T-helper 17 cell (primary cell): ENCODE data around the gene SHOC2. TPM values are rescaled to one million over a fixed set of nuclear protein-coding genes. Genes with fewer than 3 reads are reported as not detected.

ENCODE experiments used
- ATAC-seq: fragments of 150-1000 bp; cut with Tn5 transposase; 2 replicates; pipeline ENCODE4 v1.10.0; 2021; ENCODE audit warnings: mild to moderate bottlenecking, moderate library complexity
- DNase-seq, 3 donors: peaks; one replicate each; pipeline versions ENCODE4 v3.0.0 to v3.0.0-alpha.2; 2020 to 2021
- H3K9me3 ChIP-seq: one replicate; pipeline ENCODE4 v1.7.0; 2013; ENCODE audit warnings: low read length, mild to moderate bottlenecking; ENCODE audit not compliant: control insufficient read depth, poor library complexity, severe bottlenecking
- H3K27ac Mint-ChIP-seq: one replicate; pipeline ENCODE4 v1.8.0; 2022; ENCODE audit warnings: mild to moderate bottlenecking, moderate library complexity, mixed read lengths
- H3K27me3 Mint-ChIP-seq: one replicate; pipeline ENCODE4 v1.8.0; 2022; ENCODE audit warnings: mixed read lengths
- H3K36me3 Mint-ChIP-seq: one replicate; pipeline ENCODE4 v1.8.0; 2022; ENCODE audit warnings: low read depth, mixed read lengths
- H3K4me1 Mint-ChIP-seq: one replicate; pipeline ENCODE4 v1.8.0; 2022; ENCODE audit warnings: mild to moderate bottlenecking, mixed read lengths
- H3K4me3 Mint-ChIP-seq: one replicate; pipeline ENCODE4 v1.8.0; 2022; ENCODE audit warnings: mild to moderate bottlenecking, moderate library complexity, mixed read lengths
- total RNA-seq, 4 donors: library from RNA in 2 of 4; stranded (reverse) in 2 of 4; gene quantifications; one replicate each; pipeline ENCODE4 v1.2.3 and lab custom pipeline; 2022 to 2026

Gene SHOC2
- total RNA-seq, 2 donors from 2014 or later, result 68.0 to 71.1 TPM

DNA sequence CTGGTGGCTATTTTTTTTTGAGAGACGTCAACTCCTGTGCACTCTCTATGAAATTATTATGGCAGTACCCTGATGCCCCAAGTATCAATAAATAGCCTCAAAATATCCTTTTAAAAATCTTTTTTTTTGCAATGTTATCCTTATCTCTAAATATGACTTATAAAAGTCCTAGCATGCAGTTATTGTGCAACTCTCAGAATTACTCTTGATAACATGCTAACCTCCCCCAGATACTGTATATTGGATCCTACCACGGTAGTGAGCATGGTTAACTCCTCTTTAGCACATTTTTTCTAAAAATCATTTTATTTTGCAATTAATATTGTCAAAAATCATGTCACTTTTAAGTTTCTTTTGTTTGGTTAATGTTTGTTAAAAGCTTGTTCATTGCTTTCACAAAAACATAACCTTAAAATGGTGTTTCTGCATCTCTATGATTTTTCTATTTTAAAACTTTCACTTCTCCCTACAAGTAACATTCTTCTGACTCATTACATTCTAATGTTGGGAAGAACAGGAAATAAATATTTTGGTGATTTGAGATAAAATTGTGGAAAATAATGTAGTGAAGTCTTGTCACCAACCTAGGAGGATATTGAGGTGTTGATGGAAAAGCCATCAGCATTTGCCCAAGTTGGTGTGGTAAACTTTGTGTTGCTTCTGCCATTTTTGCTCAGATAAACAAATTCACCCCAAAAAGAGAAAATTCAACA is 115.3 kb downstream of the SHOC2 start:
- DNase-seq (no peak), ATAC-seq (no peak)
- H3K4me1 Mint-ChIP-seq, result no peaks in the 10 kb centered on the region
- H3K27ac Mint-ChIP-seq, result no peak overlapping the region
- no peak overlapping the region for H3K4me3 Mint-ChIP-seq
- peaks cover 13% of the 10 kb centered on the region for H3K9me3 ChIP-seq
- H3K36me3 Mint-ChIP-seq, result no peaks in the 10 kb centered on the region
- H3K27me3 Mint-ChIP-seq, result no peaks in the 10 kb centered on the region

DNA sequence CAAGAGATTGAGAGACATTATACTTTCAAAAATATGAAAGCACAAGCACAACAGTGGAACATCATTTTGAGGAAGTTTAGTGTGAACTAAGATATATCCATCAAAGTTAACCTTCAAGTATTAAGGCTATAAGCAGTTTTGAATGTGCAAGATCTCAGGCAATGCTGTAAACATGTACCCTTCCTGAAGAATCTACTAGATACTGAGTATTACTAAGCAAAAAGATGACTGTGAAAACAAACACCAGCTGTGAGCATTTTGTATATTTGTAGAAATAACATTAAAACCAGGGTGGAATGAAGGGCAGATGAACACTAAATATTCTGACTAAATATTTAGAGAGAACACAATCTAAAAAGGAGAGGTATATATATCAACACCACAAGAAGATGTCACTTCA is 116.1 kb downstream of the SHOC2 start:
- no peak overlapping the region for H3K4me3 Mint-ChIP-seq
- no peaks in the 10 kb centered on the region for H3K27me3 Mint-ChIP-seq
- no peak for DNase-seq
- no peak overlapping the region for H3K27ac Mint-ChIP-seq
- no peaks in the 10 kb centered on the region for H3K4me1 Mint-ChIP-seq
- H3K9me3 ChIP-seq, result peaks cover 14% of the 10 kb centered on the region
- ATAC-seq, result no peak
- no peaks in the 10 kb centered on the region for H3K36me3 Mint-ChIP-seq

DNA sequence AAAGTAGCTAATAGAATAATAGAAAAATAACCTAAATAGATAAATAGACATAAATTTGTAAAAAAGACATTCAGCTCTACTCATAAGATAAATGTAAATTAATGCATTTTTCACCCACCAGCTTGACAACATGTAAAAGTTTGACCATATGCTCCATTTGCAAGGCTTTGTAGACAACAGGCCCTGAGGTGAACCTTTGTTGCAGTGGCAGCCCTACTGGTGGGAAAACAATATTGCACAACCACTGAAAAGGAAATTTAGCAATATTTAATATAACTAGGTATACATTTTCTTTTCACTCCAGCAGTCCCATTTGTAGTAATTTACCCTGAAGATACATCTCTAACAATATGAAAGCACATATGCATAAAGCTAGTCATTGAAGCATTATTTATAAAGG is 118.5 kb downstream of the SHOC2 start:
- ATAC-seq (no peak), DNase-seq (no peak)
- no peak overlapping the region for H3K27ac Mint-ChIP-seq
- H3K9me3 ChIP-seq, result peaks cover 14% of the 10 kb centered on the region
- H3K4me1 Mint-ChIP-seq, result no peaks in the 10 kb centered on the region
- no peak overlapping the region for H3K4me3 Mint-ChIP-seq
- no peaks in the 10 kb centered on the region for H3K27me3 Mint-ChIP-seq
- peaks cover 2% of the 10 kb centered on the region for H3K36me3 Mint-ChIP-seq

DNA sequence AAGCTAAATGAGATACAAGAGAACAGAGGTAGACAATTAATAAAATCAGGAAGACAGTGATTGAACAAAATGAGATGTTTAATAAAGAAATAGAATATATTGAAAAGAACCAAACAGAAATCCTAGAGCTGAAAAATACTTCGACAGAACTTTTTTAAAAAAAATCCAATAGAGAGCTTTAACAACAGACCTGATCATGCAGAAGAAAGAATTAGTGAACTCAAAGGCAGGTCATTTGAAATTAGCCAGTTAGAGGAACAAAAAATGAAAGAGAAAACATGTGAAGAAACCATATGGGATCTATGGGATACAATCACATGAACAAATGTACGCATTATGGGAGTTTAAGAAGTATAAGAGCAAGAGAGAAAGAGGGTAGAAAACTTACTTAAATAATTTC is 120.1 kb downstream of the SHOC2 start:
- H3K9me3 ChIP-seq, result peaks cover 9% of the 10 kb centered on the region
- no peaks in the 10 kb centered on the region for H3K4me1 Mint-ChIP-seq
- no peak for DNase-seq
- H3K27ac Mint-ChIP-seq, result no peak overlapping the region
- H3K27me3 Mint-ChIP-seq, result no peaks in the 10 kb centered on the region
- no peak for ATAC-seq
- no peak overlapping the region for H3K4me3 Mint-ChIP-seq
- H3K36me3 Mint-ChIP-seq, result peaks cover 2% of the 10 kb centered on the region

DNA sequence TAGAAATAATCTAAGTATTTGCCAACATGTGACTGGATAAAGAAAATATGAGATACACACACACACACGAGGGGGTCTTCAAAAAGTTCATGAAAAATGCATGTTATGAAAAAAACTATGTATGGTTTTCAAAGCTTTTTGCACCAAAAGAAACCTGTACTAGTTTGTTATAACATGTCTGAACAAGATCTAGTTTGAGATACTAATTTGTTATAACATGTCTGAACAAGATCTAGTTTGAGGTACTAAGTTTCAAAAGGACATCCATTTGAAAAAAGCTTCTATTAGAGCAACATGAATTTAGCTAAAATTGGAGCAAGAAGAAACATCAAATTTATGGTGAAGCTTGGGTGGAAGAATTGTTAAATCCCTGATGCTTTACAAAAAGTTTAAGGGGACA is 137.6 kb downstream of the SHOC2 start:
- Mint-ChIP-seq H3K4me3 (no peak overlapping the region), H3K36me3 (no peaks in the 10 kb centered on the region), H3K27me3 (peaks cover 20% of the 10 kb centered on the region), H3K4me1 (no peaks in the 10 kb centered on the region), H3K27ac (no peak overlapping the region)
- ATAC-seq, result no peak
- DNase-seq, result no peak
- no peaks in the 10 kb centered on the region for H3K9me3 ChIP-seq

Other genes starting within 250 kb of the SHOC2 start
- 100 to 1,000 TPM; 307 TPM for gene PDCD4, start 47.7 kb upstream of the SHOC2 start, total RNA-seq
- gene BBIP1, start 424 bp upstream of the SHOC2 start, total RNA-seq, result 10 to 100 TPM; 30.8 to 36.4 TPM
- gene ADRA2A, start 157.4 kb downstream of the SHOC2 start, total RNA-seq, result 1 to 10 TPM in 1 of 2 donors, not detected in 1; 1.9 TPM